HEK293 (cell line): Measurements from ENCODE around the gene PANX2.
"Not testable (repeated sequence)": the region's sequence is repeated elsewhere in the genome, so short reads cannot be mapped to it uniquely, and the experiment has no call there.

ENCODE experiments used
- CTCF ChIA-PET: fragments of 350-600 bp; formaldehyde crosslinking; extraction: SDS; loops from one replicate; lab custom pipeline; 2021; ENCODE audit warnings: antibody characterized with exemption; lab: Yijun Ruan, JAX
- POLR2A ChIA-PET: fragments of 300-600 bp; formaldehyde crosslinking; extraction: SDS; loops from one replicate; lab custom pipeline; 2020; ENCODE audit warnings: antibody characterized with exemption, inconsistent platforms; lab: Yijun Ruan, JAX
- H3K27ac ChIP-seq: fragments of 200-500 bp; sonication (Bioruptor generic); 2 replicates; pipeline ENCODE4 v1.5.1; 2014; ENCODE audit warnings: low read depth, low read length, control low read depth, inconsistent platforms; ENCODE audit errors: extremely low read depth
- H3K36me3 ChIP-seq, 2 experiments: fragments of 200-500 bp in 1 of 2; sonication (Bioruptor generic) in 1 of 2; 1 replicate in 1 of 2; 2 replicates in 1 of 2; pipeline ENCODE4 v1.5.1; 2014 to 2017; ENCODE audit warnings: inconsistent platforms in 2 of 2, low read length in 2 of 2; ENCODE audit not compliant: control insufficient read depth in 2 of 2, insufficient read depth in 1 of 2
- H3K4me1 ChIP-seq: fragments of 200-500 bp; sonication (Bioruptor generic); 2 replicates; pipeline ENCODE4 v1.5.1; 2014; ENCODE audit warnings: mild to moderate bottlenecking, low read length, inconsistent platforms; ENCODE audit not compliant: control insufficient read depth, insufficient read depth
- H3K4me3 ChIP-seq: 2 replicates; pipeline ENCODE4 v1.5.1; 2011; ENCODE audit warnings: low read depth, mild to moderate bottlenecking, control low read depth, low read length, moderate library complexity
- H3K9me3 ChIP-seq: fragments of 200-500 bp; sonication (Bioruptor generic); 2 replicates; pipeline ENCODE4 v1.5.1; 2014; ENCODE audit warnings: low read depth, low read length, inconsistent platforms; ENCODE audit not compliant: control insufficient read depth, insufficient read depth
- KLF16 ChIP-seq: fragments of 450-650 bp; formaldehyde crosslinking; IDR thresholded peaks from 2 replicates; pipeline ENCODE4 v1.5.1; 2017; ENCODE audit warnings: missing biosample characterization, missing genetic modification characterization
- SCRT2 ChIP-seq: fragments of 450-650 bp; formaldehyde crosslinking; IDR thresholded peaks from 2 replicates; pipeline ENCODE4 v1.5.1; 2016; ENCODE audit warnings: missing biosample characterization, missing genetic modification characterization
- YY2 ChIP-seq: fragments of 450-650 bp; formaldehyde crosslinking; IDR thresholded peaks from 2 replicates; pipeline ENCODE4 v1.5.1; 2016; ENCODE audit warnings: missing biosample characterization, missing genetic modification characterization
- ZBTB44 ChIP-seq: fragments of 450-650 bp; IDR thresholded peaks from 2 replicates; pipeline ENCODE4 v1.5.1; 2018; ENCODE audit warnings: missing biosample characterization, mild to moderate bottlenecking, missing genetic modification characterization
- ZBTB6 ChIP-seq: fragments of 450-650 bp; formaldehyde crosslinking; IDR thresholded peaks from 2 replicates; pipeline ENCODE4 v1.5.1; 2017; ENCODE audit warnings: missing biosample characterization, missing genetic modification characterization
- ZNF10 ChIP-seq: fragments of 450-650 bp; formaldehyde crosslinking; IDR thresholded peaks from 2 replicates; pipeline ENCODE4 v1.5.1; 2017; ENCODE audit warnings: missing biosample characterization, missing genetic modification characterization
- ZNF114 ChIP-seq: fragments of 450-650 bp; formaldehyde crosslinking; IDR thresholded peaks from 2 replicates; pipeline ENCODE4 v1.5.0; 2017; ENCODE audit warnings: missing biosample characterization, missing genetic modification characterization
- ZNF155 ChIP-seq: fragments of 450-650 bp; formaldehyde crosslinking; IDR thresholded peaks from 2 replicates; pipeline ENCODE4 v1.5.1; 2016; ENCODE audit warnings: missing biosample characterization, missing genetic modification characterization
- ZNF248 ChIP-seq: fragments of 450-650 bp; formaldehyde crosslinking; IDR thresholded peaks from 2 replicates; pipeline ENCODE4 v1.5.1; 2017; ENCODE audit warnings: missing biosample characterization, missing genetic modification characterization
- ZNF26 ChIP-seq: fragments of 450-650 bp; formaldehyde crosslinking; IDR thresholded peaks from 2 replicates; pipeline ENCODE4 v1.5.1; 2016; ENCODE audit warnings: missing biosample characterization, missing genetic modification characterization
- ZNF280C ChIP-seq: fragments of 450-650 bp; formaldehyde crosslinking; IDR thresholded peaks from 2 replicates; pipeline ENCODE4 v1.5.1; 2016; ENCODE audit warnings: missing biosample characterization, missing genetic modification characterization
- ZNF311 ChIP-seq: fragments of 450-650 bp; formaldehyde crosslinking; IDR thresholded peaks from 2 replicates; pipeline ENCODE4 v1.5.1; 2017; ENCODE audit warnings: missing biosample characterization, missing genetic modification characterization, borderline replicate concordance
- ZNF341 ChIP-seq: fragments of 450-650 bp; formaldehyde crosslinking; IDR thresholded peaks from 2 replicates; pipeline ENCODE4; 2016; ENCODE audit warnings: low read depth, missing biosample characterization, missing genetic modification characterization
- ZNF398 ChIP-seq: fragments of 450-650 bp; formaldehyde crosslinking; IDR thresholded peaks from 2 replicates; pipeline ENCODE4 v1.5.1; 2017; ENCODE audit warnings: missing biosample characterization, missing genetic modification characterization
- ZNF416 ChIP-seq: fragments of 450-650 bp; formaldehyde crosslinking; IDR thresholded peaks from 2 replicates; pipeline ENCODE4 v1.5.1; 2016; ENCODE audit warnings: missing biosample characterization, missing genetic modification characterization
- ZNF510 ChIP-seq: fragments of 450-650 bp; formaldehyde crosslinking; IDR thresholded peaks from 2 replicates; pipeline ENCODE4 v1.5.1; 2018; ENCODE audit warnings: mild to moderate bottlenecking, missing genetic modification characterization, missing biosample characterization; ENCODE audit not compliant: insufficient replicate concordance
- ZNF544 ChIP-seq: fragments of 450-650 bp; formaldehyde crosslinking; IDR thresholded peaks from 2 replicates; pipeline ENCODE4 v1.5.0; 2017; ENCODE audit warnings: missing biosample characterization, missing genetic modification characterization
- ZNF785 ChIP-seq: fragments of 450-650 bp; formaldehyde crosslinking; IDR thresholded peaks from 2 replicates; pipeline ENCODE4 v1.5.1; 2016; ENCODE audit warnings: missing biosample characterization, missing genetic modification characterization
- ZNF792 ChIP-seq: fragments of 450-650 bp; formaldehyde crosslinking; IDR thresholded peaks from 2 replicates; pipeline ENCODE4 v1.5.1; 2016; ENCODE audit warnings: missing biosample characterization, missing genetic modification characterization

PANX2 gene

GRCh38 chr22:50147258-50148165 lies 23.0 kb upstream of the PANX2 start:
- POLR2A ChIA-PET, H3K36me3 ChIP-seq, H3K27ac ChIP-seq, H3K9me3 ChIP-seq, H3K4me3 ChIP-seq, H3K4me1 ChIP-seq: not testable (repeated sequence)
- peak; percentile 37; the same call in 1 of the 2 replicates for TF ChIP-seq ZBTB44 (tag by site-specific recombination)
- CTCF ChIA-PET = interaction anchor here (0.5 to 2.5 kb wide), 8 partner anchors 11 to 278 kb away, joined by 3 to 13 read pairs (median 4); no protein-coding TSS in a partner anchor

GRCh38 chr22:50148166-50148500 lies 22.4 kb upstream of the PANX2 start:
- ChIA-PET POLR2A (no interaction called here), CTCF (interaction anchor here (0.6 to 2.9 kb wide), 11 partner anchors 10 to 350 kb away, joined by 3 to 18 read pairs (median 4); no protein-coding TSS in a partner anchor)
- TF ChIP-seq ZNF114 (tag by site-specific recombination) = no peak
- no peak for TF ChIP-seq ZNF510
- no peak for TF ChIP-seq ZNF792
- TF ChIP-seq ZNF26 (tag by site-specific recombination) = no peak
- no peak for TF ChIP-seq ZNF248 (tag by site-specific recombination)
- TF ChIP-seq ZNF10 (tag by site-specific recombination) = no peak
- no peak for TF ChIP-seq ZNF398
- no peak for TF ChIP-seq KLF16 (tag by site-specific recombination)
- TF ChIP-seq SCRT2 (tag by site-specific recombination) = no peak
- TF ChIP-seq YY2 (tag by site-specific recombination) = no peak
- no peak for TF ChIP-seq ZNF311
- Histone ChIP-seq H3K4me1 (no peaks in the 10 kb centered on the region), H3K9me3 (no peaks in the 10 kb centered on the region), H3K27ac (no peak overlapping the region), H3K36me3 (no peaks in the 10 kb centered on the region), H3K4me3 (no peak overlapping the region)

- H3K4me3 ChIP-seq = no peak overlapping the region
- no peak overlapping the region for H3K27ac ChIP-seq
- no peaks in the 10 kb centered on the region for H3K36me3 ChIP-seq
- ChIA-PET CTCF (interaction anchor here (0.6 to 3.6 kb wide), 22 partner anchors 9 to 349 kb away, joined by 3 to 24 read pairs (median 4); no protein-coding TSS in a partner anchor), POLR2A (interaction anchor here (0.8 kb wide), 1 partner anchor 58 kb away, joined by 4 read pairs; no protein-coding TSS in a partner anchor)
- no peaks in the 10 kb centered on the region for H3K4me1 ChIP-seq
- H3K9me3 ChIP-seq = no peaks in the 10 kb centered on the region
- no peak for TF ChIP-seq ZNF785
- TF ChIP-seq ZNF544 (tag by site-specific recombination) = no peak
- no peak for TF ChIP-seq ZNF280C (tag by site-specific recombination)
- TF ChIP-seq ZNF155 (tag by site-specific recombination) = no peak
- TF ChIP-seq ZNF341 (tag by site-specific recombination) = no peak
- TF ChIP-seq ZNF416 (tag by site-specific recombination) = no peak
- no peak for TF ChIP-seq ZBTB6 (tag by site-specific recombination)
These were observed 21.4 kb upstream of the PANX2 start for GRCh38 chr22:50148991-50149721.
